HCT116 (cell line): ENCODE data around the gene ZNF182. TPM values are rescaled to one million over a fixed set of nuclear protein-coding genes. Genes with fewer than 3 reads are reported as not detected.
A peak's percentile ranks its signal among the peaks of the same experiment; 100 is the strongest.

Source experiments
- ATAC-seq: fragments of 200-7000 bp; cut with Tn5 transposase; 2 replicates; pipeline ENCODE4 v1.9.1; 2020; ENCODE audit warnings: mild to moderate bottlenecking, moderate library complexity
- Bru-seq: library from RNA; stranded (reverse); fragments of 400-500 nt; gene quantifications from one replicate; lab custom pipeline; 2021; lab: Mats Ljungman, UMichigan
- BruChase-seq, 2 experiments: library from RNA; stranded (reverse); fragments of 400-500 nt; gene quantifications; one replicate each; lab custom pipeline; 2021; lab: Mats Ljungman, UMichigan
- BruUV-seq: library from RNA; stranded (reverse); fragments of 400-500 nt; replicated peaks from 2 replicates; lab custom pipeline; 2021; lab: Mats Ljungman, UMichigan
- CTCF ChIA-PET: fragments of 300-600 bp; sonication (Branson Sonifier 250); formaldehyde crosslinking; loops from one replicate; lab custom pipeline; 2021; ENCODE audit warnings: antibody characterized with exemption; lab: Charles Lee
- POLR2A ChIA-PET: fragments of 300-600, 350-600 bp; sonication (Branson Sonifier 250); formaldehyde crosslinking; loops from one replicate; lab custom pipeline; 2021; ENCODE audit warnings: antibody characterized with exemption; lab: Charles Lee
- RAD21 ChIA-PET, 2 experiments: fragments of 300-600 bp; sonication (Branson Sonifier 250); formaldehyde crosslinking; loops; one replicate each; lab custom pipeline; 2023; ENCODE audit warnings: low total read pairs in 2 of 2; ENCODE audit not compliant: uncharacterized antibody in 2 of 2, unreplicated experiment in 2 of 2, low non-redundant PET in 1 of 2; lab: Charles Lee
- DNase-seq: peaks from one replicate; pipeline ENCODE4 v3.0.0-alpha.2; 2010; ENCODE audit warnings: low read depth, low spot score
- H2AFZ ChIP-seq: fragments of 200-600 bp; shearing (Covaris generic), sonication (generic); 2 replicates; pipeline ENCODE4 v1.6.1; 2017; ENCODE audit warnings: low read depth, mixed run types, mixed read lengths, antibody characterized with exemption, low read length; ENCODE audit not compliant: poor library complexity, severe bottlenecking
- H3K27ac ChIP-seq: 2 replicates; pipeline ENCODE4 v1.5.1; 2012; ENCODE audit warnings: low read depth, low read length
- H3K27me3 ChIP-seq: fragments of 200-600 bp; sonication (generic); 2 replicates; pipeline ENCODE4 v1.6.1; 2016; ENCODE audit warnings: mixed run types, low read length, mixed read lengths; ENCODE audit not compliant: insufficient read depth
- H3K36me3 ChIP-seq, 2 experiments: fragments of 200-500 bp in 1 of 2; fragments of 200-600 bp in 1 of 2; sonication (Bioruptor generic) in 1 of 2; sonication (generic) in 1 of 2; 2 replicates each; pipeline versions ENCODE4 v1.5.1 to v1.6.1; 2014 to 2016; ENCODE audit warnings: low read length in 2 of 2, inconsistent platforms in 1 of 2, mixed read lengths in 1 of 2, mixed run types in 1 of 2; ENCODE audit not compliant: insufficient read depth in 2 of 2, control insufficient read depth in 1 of 2
- H3K4me1 ChIP-seq, 2 experiments: fragments of 200-600 bp in 1 of 2; sonication (generic) in 1 of 2; 2 replicates each; pipeline versions ENCODE4 v1.5.1 to v1.6.1; 2012 to 2017; ENCODE audit warnings: low read length in 2 of 2, inconsistent platforms in 1 of 2, mild to moderate bottlenecking in 1 of 2, mixed read lengths in 1 of 2, mixed run types in 1 of 2, moderate library complexity in 1 of 2; ENCODE audit not compliant: insufficient read depth in 2 of 2, control insufficient read depth in 1 of 2
- H3K4me2 ChIP-seq: fragments of 200-600 bp; sonication (generic); 2 replicates; pipeline ENCODE4 v1.6.1; 2017; ENCODE audit warnings: mixed run types, low read length, mixed read lengths
- H3K4me3 ChIP-seq, 2 experiments: fragments of 200-600 bp in 1 of 2; sonication (generic) in 1 of 2; replicated peaks in 1 of 2; 2 replicates each; pipeline ENCODE4 v1.5.1; 2011 to 2016; ENCODE audit warnings: low read length in 2 of 2, control low read depth in 1 of 2, low read depth in 1 of 2, mild to moderate bottlenecking in 1 of 2, mixed read lengths in 1 of 2, mixed run types in 1 of 2
- H3K79me2 ChIP-seq: fragments of 200-600 bp; sonication (generic); 2 replicates; pipeline ENCODE4 v1.6.1; 2017; ENCODE audit warnings: mild to moderate bottlenecking, mixed run types, low read length, moderate library complexity, mixed read lengths; ENCODE audit not compliant: insufficient read depth
- H3K9ac ChIP-seq: fragments of 200-600 bp; sonication (generic); 2 replicates; pipeline ENCODE4 v1.6.1; 2016; ENCODE audit warnings: low read length, mixed read lengths
- H3K9me2 ChIP-seq: fragments of 200-600 bp; sonication (generic), shearing (Covaris generic); 2 replicates; pipeline ENCODE4 v1.6.1; 2017; ENCODE audit warnings: mixed run types, mild to moderate bottlenecking, moderate library complexity; ENCODE audit not compliant: insufficient read depth
- H3K9me3 ChIP-seq, 2 experiments: fragments of 200-500 bp in 1 of 2; fragments of 200-600 bp in 1 of 2; sonication (Bioruptor generic) in 1 of 2; sonication (generic) in 1 of 2; 2 replicates each; pipeline ENCODE4 v1.6.1; 2014 to 2017; ENCODE audit warnings: low read length in 2 of 2, mixed read lengths in 2 of 2, inconsistent platforms in 1 of 2, low read depth in 1 of 2, mild to moderate bottlenecking in 1 of 2, mixed run types in 1 of 2, moderate library complexity in 1 of 2; ENCODE audit not compliant: control insufficient read depth in 1 of 2, insufficient read depth in 1 of 2
- H4K20me1 ChIP-seq: fragments of 200-600 bp; sonication (generic), shearing (Covaris generic); 2 replicates; pipeline ENCODE4 v1.6.1; 2017; ENCODE audit warnings: mixed run types, mild to moderate bottlenecking, moderate library complexity; ENCODE audit not compliant: insufficient read depth
- ELF1 ChIP-seq: IDR thresholded peaks from 2 replicates; pipeline ENCODE4 v1.6.1; 2012; ENCODE audit warnings: low read depth, borderline replicate concordance
- POLR2A ChIP-seq: IDR thresholded peaks from 2 replicates; pipeline ENCODE4 v1.7.0; 2011; ENCODE audit warnings: borderline replicate concordance; ENCODE audit not compliant: insufficient read depth, insufficient read length; ENCODE audit errors: extremely low read depth
- POLR2AphosphoS5 ChIP-seq: IDR thresholded peaks from 2 replicates; pipeline ENCODE4 v1.6.1; 2011; ENCODE audit warnings: mild to moderate bottlenecking, low read depth, low read length, moderate library complexity
- REST ChIP-seq: IDR thresholded peaks from 2 replicates; pipeline ENCODE4 v1.6.1; 2012; ENCODE audit warnings: low read depth
- SIN3A ChIP-seq: IDR thresholded peaks from 2 replicates; pipeline ENCODE4 v1.6.1; 2012; ENCODE audit warnings: low read depth
- SRF ChIP-seq: IDR thresholded peaks from 2 replicates; pipeline ENCODE4 v1.6.1; 2012; ENCODE audit warnings: low read depth
- TCF7L2 ChIP-seq: IDR thresholded peaks from 2 replicates; pipeline ENCODE4 v1.7.0; 2011; ENCODE audit warnings: borderline replicate concordance, inconsistent platforms; ENCODE audit not compliant: insufficient read depth, insufficient read length; ENCODE audit errors: extremely low read depth
- YY1 ChIP-seq: IDR thresholded peaks from 2 replicates; pipeline ENCODE4 v1.6.1; 2011; ENCODE audit warnings: low read length, low read depth, moderate library complexity, mild to moderate bottlenecking; ENCODE audit not compliant: insufficient replicate concordance; ENCODE audit errors: extremely low read depth
- intact Hi-C: fragments of 100-400 bp; cut with micrococcal nuclease; formaldehyde crosslinking; loops from 2 replicates; pipeline ENCODE4 v1.10.0; 2022
- long read RNA-seq: library from polyadenylated mRNA; unstranded; transcript quantifications from one replicate; pipeline ENCODE4 v2.0.0, GENCODE V29; 2021; ENCODE audit not compliant: unreplicated experiment
- polyA plus RNA-seq: library from polyadenylated mRNA; unstranded; fragments of >200 nt; gene quantifications from 2 replicates; pipeline ENCODE4 v1.2.1, GENCODE V29; 2012; ENCODE audit warnings: missing spikeins
- total RNA-seq: library from RNA; stranded (reverse); gene quantifications from one replicate; pipeline ENCODE4 v1.2.1, GENCODE V29; 2021; ENCODE audit not compliant: unreplicated experiment
- TF ChIP-seq, protein P1 (sequence below): IDR thresholded peaks from 2 replicates; pipeline ENCODE4 v1.6.1; 2011; ENCODE audit warnings: mild to moderate bottlenecking, low read length, moderate library complexity; ENCODE audit not compliant: insufficient replicate concordance; ENCODE audit errors: extremely low read depth

The ZNF182 gene
- total RNA-seq: 5.1 TPM
- 1.5 and 2.4 TPM in 2 replicates for polyA plus RNA-seq
- percentile 56 among the genes with signal in this experiment for Bru-seq, nascent RNA
- BruChase-seq, experiment 1, labeled RNA remaining after a 6-hour chase: percentile 51 among the genes with signal in this experiment
- percentile 67 among the genes with signal in this experiment for BruChase-seq, experiment 2, labeled RNA remaining after a 2-hour chase
- long read RNA-seq, partial matches to known transcripts: 1 of 10 reads
- long read RNA-seq, other reads (novel, unspliced or antisense): 8 of 10 reads

DNA sequence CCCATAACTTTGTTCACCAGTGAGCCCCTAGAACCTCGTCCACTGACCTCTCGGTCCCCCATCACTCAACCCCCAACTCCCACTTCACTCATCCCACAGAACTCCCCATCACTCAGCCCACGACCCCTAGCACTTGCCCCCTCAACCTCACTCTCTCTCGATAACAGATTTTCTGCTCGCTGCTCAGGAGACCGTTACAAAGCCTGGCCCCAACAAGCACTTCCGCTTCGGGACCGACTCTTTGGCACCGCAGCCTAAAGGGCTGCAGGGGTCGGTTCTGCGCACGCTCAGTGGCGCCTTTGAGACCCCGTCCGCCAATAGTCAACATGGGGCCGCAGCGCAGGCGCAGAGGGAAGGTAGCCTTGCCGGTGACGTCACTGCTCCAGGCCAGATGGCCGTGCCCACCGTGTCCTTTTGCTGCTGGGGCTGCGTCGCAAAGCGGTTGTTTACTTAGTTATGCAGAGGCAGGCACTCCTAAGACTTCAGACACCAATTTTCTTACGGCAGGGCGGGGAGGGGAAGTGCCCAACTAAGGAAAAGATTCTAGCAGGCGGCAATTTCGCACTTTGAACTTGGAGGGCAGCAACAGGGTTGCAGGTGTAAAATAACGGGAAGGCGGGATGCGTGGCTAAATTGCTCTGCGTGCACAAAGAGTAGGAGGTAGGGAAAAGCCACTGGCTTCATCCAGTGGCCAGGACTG lies at the start of gene ZNF182:
ZNF182 (minus strand) TSS at position 232 of the 700 bp plus-strand sequence. CDS start 1,380 bp downstream, outside the sequence.
- TF ChIP-seq YY1 (peak; percentile 95), SIN3A (0 out of 2 replicates have a peak, but pooled peaks have one; percentile 39), REST (no peak), POLR2A (no peak), SRF (no peak), POLR2AphosphoS5 (peak; percentile 69), ELF1 (peak; percentile 76), TCF7L2 (peak; percentile 52)
- TF ChIP-seq, protein P1, sequence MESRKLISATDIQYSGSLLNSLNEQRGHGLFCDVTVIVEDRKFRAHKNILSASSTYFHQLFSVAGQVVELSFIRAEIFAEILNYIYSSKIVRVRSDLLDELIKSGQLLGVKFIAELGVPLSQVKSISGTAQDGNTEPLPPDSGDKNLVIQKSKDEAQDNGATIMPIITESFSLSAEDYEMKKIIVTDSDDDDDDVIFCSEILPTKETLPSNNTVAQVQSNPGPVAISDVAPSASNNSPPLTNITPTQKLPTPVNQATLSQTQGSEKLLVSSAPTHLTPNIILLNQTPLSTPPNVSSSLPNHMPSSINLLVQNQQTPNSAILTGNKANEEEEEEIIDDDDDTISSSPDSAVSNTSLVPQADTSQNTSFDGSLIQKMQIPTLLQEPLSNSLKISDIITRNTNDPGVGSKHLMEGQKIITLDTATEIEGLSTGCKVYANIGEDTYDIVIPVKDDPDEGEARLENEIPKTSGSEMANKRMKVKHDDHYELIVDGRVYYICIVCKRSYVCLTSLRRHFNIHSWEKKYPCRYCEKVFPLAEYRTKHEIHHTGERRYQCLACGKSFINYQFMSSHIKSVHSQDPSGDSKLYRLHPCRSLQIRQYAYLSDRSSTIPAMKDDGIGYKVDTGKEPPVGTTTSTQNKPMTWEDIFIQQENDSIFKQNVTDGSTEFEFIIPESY: no peak
- peak; percentile 67 for DNase-seq
- CTCF ChIA-PET: no interaction called here
- intact Hi-C loops: no loop called here
- POLR2A ChIA-PET: no interaction called here
- no peaks in the 10 kb centered on the region for H3K79me2 ChIP-seq
- peak within 1 kb of the TSS; percentile 78 for H3K4me2 ChIP-seq
- ATAC-seq: peak; percentile 96
- peak within 1 kb of the TSS; percentile 36 for H3K27ac ChIP-seq
- no peaks in the 10 kb centered on the region for H3K4me1 ChIP-seq
- H3K36me3 ChIP-seq: no peaks in the 10 kb centered on the region
- H4K20me1 ChIP-seq: no peaks in the 10 kb centered on the region
- no peaks in the 10 kb centered on the region for H3K9me3 ChIP-seq
- no peaks in the 10 kb centered on the region for H3K9me2 ChIP-seq
- no peaks in the 10 kb centered on the region for H3K27me3 ChIP-seq
- H3K9ac ChIP-seq: peak within 1 kb of the TSS; percentile 65
- RAD21 ChIA-PET: no interaction called here
- BruUV-seq: no TSS peak
- no peak within 1 kb of the TSS for H2AFZ ChIP-seq
- peak within 1 kb of the TSS; percentile 70 to 73 for H3K4me3 ChIP-seq
